ENCODE measurements around the gene STK32B.

DNA sequence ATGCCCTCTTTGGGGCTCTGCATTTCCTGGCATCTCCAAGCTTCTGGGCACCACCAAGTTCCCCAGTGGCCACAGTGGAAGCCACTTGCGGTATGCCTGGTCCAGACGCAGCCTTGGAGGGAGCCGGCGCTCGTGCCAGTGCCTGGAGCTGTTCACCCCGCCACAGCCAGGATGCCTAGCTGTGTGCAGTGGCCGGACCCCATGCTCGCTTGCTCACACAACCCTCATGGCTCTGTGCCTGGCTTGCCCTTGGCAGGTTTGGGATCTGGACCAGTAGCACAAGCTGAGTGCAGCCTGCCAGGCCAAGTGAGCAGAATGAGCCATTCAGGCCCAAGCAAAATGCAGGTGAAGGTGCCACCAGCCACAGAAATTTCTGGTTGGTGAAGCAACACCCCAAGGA lies 373.6 kb downstream of the STK32B start:
- TF ChIP-seq CTCF (IDR thresholded peaks at IDR 0.05), result no peak
- TF ChIP-seq POLR2A (IDR thresholded peaks at IDR 0.05), result no peak
